HG02571 (cell line): ENCODE measurements around the gene NOTCH3.

ENCODE experiments used
- ATAC-seq: cut with Tn5 transposase; IDR thresholded peaks from one replicate; pipeline ENCODE4 v1.9.1; 2021; ENCODE audit warnings: mild to moderate bottlenecking, moderate library complexity; ENCODE audit not compliant: unreplicated experiment

Gene NOTCH3

GRCh38 chr19:15200553-15201364 lies at the start of gene NOTCH3:
TSS of gene NOTCH3 (minus strand) at chr19:15200995. CDS start at chr19:15200905, 90 bp downstream.
- no peak for ATAC-seq

- ATAC-seq, result no peak
These were observed 49.8 kb upstream of the NOTCH3 start for GRCh38 chr19:15250640-15250993.

- no peak for ATAC-seq
These were observed 49.3 kb upstream of the NOTCH3 start for GRCh38 chr19:15249972-15250639.

GRCh38 chr19:15249528-15249874 lies 48.7 kb upstream of the NOTCH3 start:
- ATAC-seq, result no peak

GRCh38 chr19:15248648-15249527 lies 48.1 kb upstream of the NOTCH3 start:
- ATAC-seq, result no peak

GRCh38 chr19:15248106-15248505 lies 47.3 kb upstream of the NOTCH3 start:
- no peak for ATAC-seq

GRCh38 chr19:15247107-15248014 lies 46.6 kb upstream of the NOTCH3 start:
- no peak for ATAC-seq

- no peak for ATAC-seq
These were observed 45.3 kb upstream of the NOTCH3 start for GRCh38 chr19:15246198-15246481.

- no peak for ATAC-seq
These were observed 44.8 kb upstream of the NOTCH3 start for GRCh38 chr19:15245370-15246197.

- ATAC-seq, result no peak
These were observed 44.0 kb upstream of the NOTCH3 start for GRCh38 chr19:15244808-15245207.

- no peak for ATAC-seq
These were observed 43.5 kb upstream of the NOTCH3 start for GRCh38 chr19:15244106-15244803.

GRCh38 chr19:15243236-15243957 lies 42.6 kb upstream of the NOTCH3 start:
- ATAC-seq, result no peak

- no peak for ATAC-seq
These were observed 40.6 kb upstream of the NOTCH3 start for GRCh38 chr19:15241259-15241910.

- ATAC-seq, result no peak
These were observed 39.7 kb upstream of the NOTCH3 start for GRCh38 chr19:15240515-15240914.

GRCh38 chr19:15239337-15239949 lies 38.6 kb upstream of the NOTCH3 start:
- ATAC-seq, result no peak

GRCh38 chr19:15238639-15239155 lies 37.9 kb upstream of the NOTCH3 start:
- ATAC-seq, result no peak
